HCT116 (cell line): ENCODE results near the gene GRK2. TPM values are rescaled to one million over a fixed set of nuclear protein-coding genes. Genes with fewer than 3 reads are reported as not detected.

Experiments used
- ATAC-seq: fragments of 200-7000 bp; cut with Tn5 transposase; 2 replicates; pipeline ENCODE4 v1.9.1; 2020; ENCODE audit warnings: mild to moderate bottlenecking, moderate library complexity
- BruUV-seq: library from RNA; stranded (reverse); fragments of 400-500 nt; replicated peaks from 2 replicates; lab custom pipeline; 2021; lab: Mats Ljungman, UMichigan
- CTCF ChIA-PET: fragments of 300-600 bp; sonication (Branson Sonifier 250); formaldehyde crosslinking; loops from one replicate; lab custom pipeline; 2021; ENCODE audit warnings: antibody characterized with exemption; lab: Charles Lee
- POLR2A ChIA-PET: fragments of 300-600, 350-600 bp; sonication (Branson Sonifier 250); formaldehyde crosslinking; loops from one replicate; lab custom pipeline; 2021; ENCODE audit warnings: antibody characterized with exemption; lab: Charles Lee
- RAD21 ChIA-PET, 2 experiments: fragments of 300-600 bp; sonication (Branson Sonifier 250); formaldehyde crosslinking; loops; one replicate each; lab custom pipeline; 2023; ENCODE audit warnings: low total read pairs in 2 of 2; ENCODE audit not compliant: uncharacterized antibody in 2 of 2, unreplicated experiment in 2 of 2, low non-redundant PET in 1 of 2; lab: Charles Lee
- DNase-seq: peaks from one replicate; pipeline ENCODE4 v3.0.0-alpha.2; 2010; ENCODE audit warnings: low read depth, low spot score
- H2AFZ ChIP-seq: fragments of 200-600 bp; shearing (Covaris generic), sonication (generic); 2 replicates; pipeline ENCODE4 v1.6.1; 2017; ENCODE audit warnings: low read depth, mixed run types, mixed read lengths, antibody characterized with exemption, low read length; ENCODE audit not compliant: poor library complexity, severe bottlenecking
- H3K27ac ChIP-seq: 2 replicates; pipeline ENCODE4 v1.5.1; 2012; ENCODE audit warnings: low read depth, low read length
- H3K27me3 ChIP-seq: fragments of 200-600 bp; sonication (generic); 2 replicates; pipeline ENCODE4 v1.6.1; 2016; ENCODE audit warnings: mixed run types, low read length, mixed read lengths; ENCODE audit not compliant: insufficient read depth
- H3K36me3 ChIP-seq, 2 experiments: fragments of 200-500 bp in 1 of 2; fragments of 200-600 bp in 1 of 2; sonication (Bioruptor generic) in 1 of 2; sonication (generic) in 1 of 2; 2 replicates each; pipeline versions ENCODE4 v1.5.1 to v1.6.1; 2014 to 2016; ENCODE audit warnings: low read length in 2 of 2, inconsistent platforms in 1 of 2, mixed read lengths in 1 of 2, mixed run types in 1 of 2; ENCODE audit not compliant: insufficient read depth in 2 of 2, control insufficient read depth in 1 of 2
- H3K4me1 ChIP-seq, 2 experiments: fragments of 200-600 bp in 1 of 2; sonication (generic) in 1 of 2; 2 replicates each; pipeline versions ENCODE4 v1.5.1 to v1.6.1; 2012 to 2017; ENCODE audit warnings: low read length in 2 of 2, inconsistent platforms in 1 of 2, mild to moderate bottlenecking in 1 of 2, mixed read lengths in 1 of 2, mixed run types in 1 of 2, moderate library complexity in 1 of 2; ENCODE audit not compliant: insufficient read depth in 2 of 2, control insufficient read depth in 1 of 2
- H3K4me2 ChIP-seq: fragments of 200-600 bp; sonication (generic); 2 replicates; pipeline ENCODE4 v1.6.1; 2017; ENCODE audit warnings: mixed run types, low read length, mixed read lengths
- H3K4me3 ChIP-seq, 2 experiments: fragments of 200-600 bp in 1 of 2; sonication (generic) in 1 of 2; replicated peaks in 1 of 2; 2 replicates each; pipeline ENCODE4 v1.5.1; 2011 to 2016; ENCODE audit warnings: low read length in 2 of 2, control low read depth in 1 of 2, low read depth in 1 of 2, mild to moderate bottlenecking in 1 of 2, mixed read lengths in 1 of 2, mixed run types in 1 of 2
- H3K79me2 ChIP-seq: fragments of 200-600 bp; sonication (generic); 2 replicates; pipeline ENCODE4 v1.6.1; 2017; ENCODE audit warnings: mild to moderate bottlenecking, mixed run types, low read length, moderate library complexity, mixed read lengths; ENCODE audit not compliant: insufficient read depth
- H3K9ac ChIP-seq: fragments of 200-600 bp; sonication (generic); 2 replicates; pipeline ENCODE4 v1.6.1; 2016; ENCODE audit warnings: low read length, mixed read lengths
- H3K9me2 ChIP-seq: fragments of 200-600 bp; sonication (generic), shearing (Covaris generic); 2 replicates; pipeline ENCODE4 v1.6.1; 2017; ENCODE audit warnings: mixed run types, mild to moderate bottlenecking, moderate library complexity; ENCODE audit not compliant: insufficient read depth
- H3K9me3 ChIP-seq, 2 experiments: fragments of 200-500 bp in 1 of 2; fragments of 200-600 bp in 1 of 2; sonication (Bioruptor generic) in 1 of 2; sonication (generic) in 1 of 2; 2 replicates each; pipeline ENCODE4 v1.6.1; 2014 to 2017; ENCODE audit warnings: low read length in 2 of 2, mixed read lengths in 2 of 2, inconsistent platforms in 1 of 2, low read depth in 1 of 2, mild to moderate bottlenecking in 1 of 2, mixed run types in 1 of 2, moderate library complexity in 1 of 2; ENCODE audit not compliant: control insufficient read depth in 1 of 2, insufficient read depth in 1 of 2
- H4K20me1 ChIP-seq: fragments of 200-600 bp; sonication (generic), shearing (Covaris generic); 2 replicates; pipeline ENCODE4 v1.6.1; 2017; ENCODE audit warnings: mixed run types, mild to moderate bottlenecking, moderate library complexity; ENCODE audit not compliant: insufficient read depth
- CBX3 ChIP-seq: IDR thresholded peaks from 2 replicates; pipeline ENCODE4 v1.6.1; 2012; ENCODE audit warnings: low read depth
- CTCF ChIP-seq, 3 experiments: fragments of 200-600 bp in 1 of 3; sonication (generic) in 1 of 3; IDR thresholded peaks in 2 of 3; conservative IDR thresholded peaks in 1 of 3; 2 replicates each; pipeline ENCODE4 v1.5.1; 2012 to 2017; ENCODE audit warnings: low read depth in 2 of 3, low read length in 2 of 3, antibody characterized with exemption in 1 of 3, borderline replicate concordance in 1 of 3, control low read depth in 1 of 3, mild to moderate bottlenecking in 1 of 3, mixed read lengths in 1 of 3, mixed run types in 1 of 3, moderate library complexity in 1 of 3; ENCODE audit not compliant: insufficient read depth in 1 of 3
- EGR1 ChIP-seq: IDR thresholded peaks from 2 replicates; pipeline ENCODE4 v1.6.1; 2012; ENCODE audit warnings: low read depth
- ELF1 ChIP-seq: IDR thresholded peaks from 2 replicates; pipeline ENCODE4 v1.6.1; 2012; ENCODE audit warnings: low read depth, borderline replicate concordance
- EZH2 ChIP-seq: fragments of 200-600 bp; sonication (generic); IDR thresholded peaks from 2 replicates; pipeline ENCODE4 v1.6.1; 2017; ENCODE audit warnings: antibody characterized with exemption, mixed run types
- JUND ChIP-seq: IDR thresholded peaks from 2 replicates; pipeline ENCODE4 v1.6.1; 2012
- MAX ChIP-seq: IDR thresholded peaks from 2 replicates; pipeline ENCODE4 v1.6.1; 2012
- POLR2A ChIP-seq: IDR thresholded peaks from 2 replicates; pipeline ENCODE4 v1.7.0; 2011; ENCODE audit warnings: borderline replicate concordance; ENCODE audit not compliant: insufficient read depth, insufficient read length; ENCODE audit errors: extremely low read depth
- REST ChIP-seq: IDR thresholded peaks from 2 replicates; pipeline ENCODE4 v1.6.1; 2012; ENCODE audit warnings: low read depth
- YY1 ChIP-seq: IDR thresholded peaks from 2 replicates; pipeline ENCODE4 v1.6.1; 2011; ENCODE audit warnings: low read length, low read depth, moderate library complexity, mild to moderate bottlenecking; ENCODE audit not compliant: insufficient replicate concordance; ENCODE audit errors: extremely low read depth
- ZFX ChIP-seq: fragments of 450-650 bp; IDR thresholded peaks from 2 replicates; pipeline ENCODE4 v1.6.1; 2017
- intact Hi-C: fragments of 100-400 bp; cut with micrococcal nuclease; formaldehyde crosslinking; loops from 2 replicates; pipeline ENCODE4 v1.10.0; 2022
- total RNA-seq: library from RNA; stranded (reverse); gene quantifications from one replicate; pipeline ENCODE4 v1.2.1, GENCODE V29; 2021; ENCODE audit not compliant: unreplicated experiment

GRK2 gene
- total RNA-seq, 1 experiment from 2014 or later = 83.0 TPM

GRCh38 chr11:67321313-67321871, 55.1 kb downstream of the GRK2 start:
- no peak overlapping the region for H3K4me2 ChIP-seq
- H3K9me3 ChIP-seq = no peaks in the 10 kb centered on the region
- RAD21 ChIA-PET = no interaction called here
- no peak overlapping the region for H3K9ac ChIP-seq
- POLR2A ChIA-PET = interaction anchor here (0.6 kb wide), 1 partner anchor 93 kb away, joined by 3 read pairs; no protein-coding TSS in a partner anchor
- H3K36me3 ChIP-seq = no peaks in the 10 kb centered on the region; a peak in 1 of 4 replicates
- H3K27ac ChIP-seq = no peak overlapping the region
- H3K9me2 ChIP-seq = no peaks in the 10 kb centered on the region
- H3K79me2 ChIP-seq = peaks cover 11% of the 10 kb centered on the region; the same call in 1 of the 2 replicates
- DNase-seq = no peak
- TF ChIP-seq MAX (no peak), YY1 (no peak), REST (no peak), CTCF (IDR thresholded peaks at IDR 0.05 in 2 of 3, conservative IDR thresholded peaks at IDR 0.05 in 1 of 3; ENCODE audit: borderline replicate concordance in 1 of 3, insufficient read depth in 1 of 3, low read depth in 2 of 3, low read length in 2 of 3) (no peak), ELF1 (no peak), EGR1 (no peak), ZFX (no peak), JUND (no peak), CBX3 (no peak), POLR2A (no peak), EZH2 (no peak)
- H4K20me1 ChIP-seq = no peaks in the 10 kb centered on the region
- intact Hi-C loops = no loop called here
- no peak overlapping the region for H2AFZ ChIP-seq
- no TSS peak for BruUV-seq
- CTCF ChIA-PET = interaction anchor here (1.2 to 2.4 kb wide), 2 partner anchors 25 to 61 kb away, joined by 3 to 9 read pairs; no protein-coding TSS in a partner anchor
- no peak overlapping the region for H3K4me3 ChIP-seq
- H3K27me3 ChIP-seq = no peaks in the 10 kb centered on the region
- no peak for ATAC-seq
- H3K4me1 ChIP-seq = peaks cover 3 to 16% of the 10 kb centered on the region in 2 experiments; a peak in 2 of 4 replicates
